ENCODE results near the gene NFIA.
A peak's percentile ranks its signal among the peaks of the same experiment; 100 is the strongest.

Gene NFIA

DNA sequence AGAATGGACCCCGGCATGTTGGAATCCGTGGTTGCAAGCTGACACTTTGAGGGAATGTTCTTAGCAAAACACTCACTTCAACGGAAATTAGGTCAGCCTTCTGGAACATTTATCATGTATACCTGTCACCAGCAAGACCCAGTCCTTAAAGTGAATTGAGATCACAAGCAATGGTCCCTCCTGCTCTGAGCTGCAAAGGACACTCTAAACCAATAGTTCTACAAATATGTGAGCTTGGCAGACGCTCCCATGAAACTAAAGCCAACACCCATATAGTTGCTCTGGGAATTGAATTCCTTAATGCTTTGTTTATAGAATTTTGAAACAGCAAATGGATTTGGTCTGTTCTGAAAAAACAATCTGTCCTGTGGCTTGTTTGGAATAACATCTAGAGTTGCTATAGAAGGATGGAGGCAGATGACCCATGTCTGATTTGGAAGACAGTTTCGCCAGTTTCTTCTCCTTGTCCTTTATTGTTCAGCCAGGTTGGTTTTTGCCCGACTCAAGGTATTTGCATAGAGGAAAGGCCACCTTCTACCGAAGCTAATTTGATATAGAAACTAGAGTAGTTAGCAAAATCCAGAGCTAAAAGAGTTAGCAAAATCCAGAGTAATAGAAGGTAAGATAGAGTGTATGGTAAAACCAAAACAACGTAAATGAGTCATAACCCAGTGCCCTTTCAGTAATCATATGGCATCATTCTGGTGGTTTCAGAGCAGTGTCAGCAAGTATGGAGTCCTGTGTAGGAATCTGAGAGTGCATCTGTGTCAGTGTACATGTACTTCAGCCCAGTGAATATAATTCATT is 236.2 kb downstream of the NFIA start:
- Histone ChIP-seq H3K27me3 (ENCODE audit: insufficient read depth, poor library complexity, severe bottlenecking) (no peaks in the 10 kb centered on the region), H3K4me3 (ENCODE audit: severe bottlenecking) (no peak overlapping the region), H3K27ac (ENCODE audit: poor library complexity, severe bottlenecking) (peak overlapping the region; percentile 81), H3K9me3 (ENCODE audit: severe bottlenecking) (no peaks in the 10 kb centered on the region), H3K36me3 (ENCODE audit: low read depth) (no peaks in the 10 kb centered on the region), H3K4me1 (ENCODE audit: insufficient read depth, poor library complexity, severe bottlenecking) (peaks cover 51% of the 10 kb centered on the region)
- ATAC-seq (ENCODE audit: low read depth) (peak; percentile 74), DNase-seq (ENCODE audit: low spot score) (no peak)
- TF ChIP-seq, protein P1, sequence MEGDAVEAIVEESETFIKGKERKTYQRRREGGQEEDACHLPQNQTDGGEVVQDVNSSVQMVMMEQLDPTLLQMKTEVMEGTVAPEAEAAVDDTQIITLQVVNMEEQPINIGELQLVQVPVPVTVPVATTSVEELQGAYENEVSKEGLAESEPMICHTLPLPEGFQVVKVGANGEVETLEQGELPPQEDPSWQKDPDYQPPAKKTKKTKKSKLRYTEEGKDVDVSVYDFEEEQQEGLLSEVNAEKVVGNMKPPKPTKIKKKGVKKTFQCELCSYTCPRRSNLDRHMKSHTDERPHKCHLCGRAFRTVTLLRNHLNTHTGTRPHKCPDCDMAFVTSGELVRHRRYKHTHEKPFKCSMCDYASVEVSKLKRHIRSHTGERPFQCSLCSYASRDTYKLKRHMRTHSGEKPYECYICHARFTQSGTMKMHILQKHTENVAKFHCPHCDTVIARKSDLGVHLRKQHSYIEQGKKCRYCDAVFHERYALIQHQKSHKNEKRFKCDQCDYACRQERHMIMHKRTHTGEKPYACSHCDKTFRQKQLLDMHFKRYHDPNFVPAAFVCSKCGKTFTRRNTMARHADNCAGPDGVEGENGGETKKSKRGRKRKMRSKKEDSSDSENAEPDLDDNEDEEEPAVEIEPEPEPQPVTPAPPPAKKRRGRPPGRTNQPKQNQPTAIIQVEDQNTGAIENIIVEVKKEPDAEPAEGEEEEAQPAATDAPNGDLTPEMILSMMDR (IDR thresholded peaks at IDR 0.05; ENCODE audit: poor library complexity, severe bottlenecking) = no peak

DNA sequence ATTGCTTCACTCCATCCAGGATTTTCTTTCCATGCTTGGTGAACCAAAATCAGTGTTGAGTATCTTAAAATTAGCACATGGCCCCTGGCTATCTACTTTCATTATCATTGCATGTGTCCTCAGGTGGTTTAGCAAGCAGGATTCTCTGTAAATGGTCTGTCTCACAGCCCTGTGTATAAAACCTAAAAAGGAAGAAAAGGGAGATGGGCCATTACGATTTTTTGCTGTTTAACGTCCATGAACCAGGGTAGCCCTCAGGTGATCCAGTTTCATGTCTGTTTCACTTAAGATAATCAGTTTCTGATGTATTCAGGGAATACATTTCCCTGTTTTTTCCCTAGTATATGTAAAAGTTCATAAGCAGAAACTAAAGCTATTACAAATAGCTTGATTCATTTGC is 238.2 kb downstream of the NFIA start:
- Histone ChIP-seq H3K36me3 (ENCODE audit: low read depth) (no peaks in the 10 kb centered on the region), H3K27me3 (ENCODE audit: insufficient read depth, poor library complexity, severe bottlenecking) (no peaks in the 10 kb centered on the region), H3K9me3 (ENCODE audit: severe bottlenecking) (no peaks in the 10 kb centered on the region), H3K27ac (ENCODE audit: poor library complexity, severe bottlenecking) (peak overlapping the region; percentile 81), H3K4me1 (ENCODE audit: insufficient read depth, poor library complexity, severe bottlenecking) (peaks cover 56% of the 10 kb centered on the region), H3K4me3 (ENCODE audit: severe bottlenecking) (no peak overlapping the region)
- no peak for ATAC-seq (ENCODE audit: low read depth)
- no peak for DNase-seq (ENCODE audit: low spot score)
- TF ChIP-seq, protein P1 (IDR thresholded peaks at IDR 0.05; ENCODE audit: poor library complexity, severe bottlenecking) = no peak

DNA sequence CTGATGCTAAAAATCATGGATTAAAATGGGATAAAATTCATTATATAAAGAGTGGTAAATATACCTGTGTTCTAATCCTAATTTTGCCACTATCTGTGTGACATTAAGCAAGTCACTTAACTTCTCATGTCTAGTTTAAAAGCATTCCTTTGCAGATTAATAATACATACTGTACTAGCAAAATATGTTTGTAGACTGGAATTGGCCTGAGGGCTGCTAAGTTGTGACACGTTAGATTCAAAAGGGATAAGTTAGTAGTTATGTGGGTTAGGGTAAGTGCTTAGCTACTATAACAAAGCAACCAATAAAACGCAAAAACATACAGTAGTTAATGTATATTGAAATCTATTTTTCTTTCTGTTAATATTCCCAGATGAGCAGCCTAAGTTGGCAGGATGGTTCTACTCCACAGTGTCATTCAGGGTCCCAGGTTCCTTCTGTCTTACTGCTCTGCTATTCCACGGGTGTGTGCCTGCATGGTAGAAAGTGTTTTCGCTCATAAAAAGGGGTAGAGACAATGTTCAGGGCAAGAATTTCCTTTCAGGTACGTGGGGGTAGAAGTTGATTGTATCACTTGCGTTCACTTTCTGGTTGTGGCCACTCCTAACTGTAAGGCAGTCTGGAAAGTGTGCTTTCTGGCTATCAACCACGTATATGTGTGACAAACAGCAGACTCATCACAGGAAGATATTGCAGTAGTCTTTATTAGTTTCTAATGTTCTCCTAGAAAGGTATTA is 239.8 kb downstream of the NFIA start:
- TF ChIP-seq, protein P1 (IDR thresholded peaks at IDR 0.05; ENCODE audit: poor library complexity, severe bottlenecking) = no peak
- peak; percentile 37 for ATAC-seq (ENCODE audit: low read depth)
- Histone ChIP-seq H3K9me3 (ENCODE audit: severe bottlenecking) (no peaks in the 10 kb centered on the region), H3K27ac (ENCODE audit: poor library complexity, severe bottlenecking) (peak overlapping the region; percentile 81), H3K36me3 (ENCODE audit: low read depth) (no peaks in the 10 kb centered on the region), H3K27me3 (ENCODE audit: insufficient read depth, poor library complexity, severe bottlenecking) (no peaks in the 10 kb centered on the region), H3K4me1 (ENCODE audit: insufficient read depth, poor library complexity, severe bottlenecking) (peaks cover 53% of the 10 kb centered on the region), H3K4me3 (ENCODE audit: severe bottlenecking) (no peak overlapping the region)
- no peak for DNase-seq (ENCODE audit: low spot score)

DNA sequence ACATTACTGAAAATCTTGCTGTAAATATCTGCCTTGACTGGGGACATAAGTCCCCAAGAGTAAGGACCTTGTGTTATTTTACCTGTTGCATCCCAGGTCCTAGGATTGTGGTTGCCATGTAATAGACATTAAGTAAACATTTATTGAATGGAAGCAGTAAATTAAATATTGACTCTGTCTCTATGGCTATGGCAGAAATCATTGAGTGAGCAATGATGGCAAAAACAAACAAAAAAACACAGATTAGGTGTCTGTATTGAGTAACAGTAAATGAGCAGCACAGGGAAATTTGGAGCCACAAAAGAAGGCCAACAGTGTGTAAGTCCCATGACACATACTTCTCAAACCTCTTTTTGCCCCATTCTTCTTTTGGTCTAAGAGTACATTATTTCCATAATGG is 240.4 kb downstream of the NFIA start:
- no peak for DNase-seq (ENCODE audit: low spot score)
- H3K4me1 ChIP-seq (ENCODE audit: insufficient read depth, poor library complexity, severe bottlenecking) = peaks cover 47% of the 10 kb centered on the region
- TF ChIP-seq, protein P1 (IDR thresholded peaks at IDR 0.05; ENCODE audit: poor library complexity, severe bottlenecking) = no peak
- peak overlapping the region; percentile 81 for H3K27ac ChIP-seq (ENCODE audit: poor library complexity, severe bottlenecking)
- no peak overlapping the region for H3K4me3 ChIP-seq (ENCODE audit: severe bottlenecking)
- no peaks in the 10 kb centered on the region for H3K36me3 ChIP-seq (ENCODE audit: low read depth)
- no peaks in the 10 kb centered on the region for H3K9me3 ChIP-seq (ENCODE audit: severe bottlenecking)
- peak; percentile 14 for ATAC-seq (ENCODE audit: low read depth)
- no peaks in the 10 kb centered on the region for H3K27me3 ChIP-seq (ENCODE audit: insufficient read depth, poor library complexity, severe bottlenecking)

All from RWPE2 (cell line).